ENCODE data around the gene DALRD3.

The DALRD3 gene

DNA sequence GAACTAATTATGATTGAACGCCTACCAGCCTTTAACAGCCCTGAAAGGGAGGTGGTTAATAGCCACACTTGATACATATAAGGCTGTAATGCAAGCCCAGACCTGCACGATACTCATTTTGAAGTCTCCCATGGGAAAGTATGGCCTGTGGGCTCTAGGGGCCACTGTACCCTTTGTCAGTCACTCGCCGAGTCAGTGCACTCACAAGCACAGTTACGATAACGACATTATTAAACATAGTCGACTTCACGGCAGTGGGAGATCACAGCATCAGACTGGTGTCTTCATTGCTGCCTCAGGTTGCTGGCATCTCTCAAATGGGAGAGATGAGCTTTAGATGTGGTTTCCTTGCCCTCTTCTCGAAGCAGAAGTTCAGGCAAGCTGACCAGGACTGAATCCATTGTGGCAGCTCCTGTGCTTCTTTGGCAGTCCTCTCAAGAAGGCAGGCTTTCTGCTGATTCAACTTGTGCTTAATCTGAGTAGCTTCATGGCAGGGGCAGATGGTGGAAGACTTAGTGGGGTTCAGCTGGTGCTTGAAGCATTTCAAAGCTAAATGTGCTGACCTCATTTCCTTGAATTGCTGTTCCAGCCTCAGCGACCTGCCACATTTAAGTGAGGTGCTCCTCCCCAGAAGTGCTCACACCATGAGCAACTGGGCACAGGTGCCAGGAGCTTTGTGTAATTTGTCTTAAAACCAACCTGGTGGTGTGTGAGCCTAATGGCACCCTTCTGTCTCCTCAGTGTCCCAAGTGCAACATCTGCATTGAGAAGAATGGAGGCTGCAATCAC lies 44.1 kb downstream of the DALRD3 start:
- no peak for DNase-seq

DNA sequence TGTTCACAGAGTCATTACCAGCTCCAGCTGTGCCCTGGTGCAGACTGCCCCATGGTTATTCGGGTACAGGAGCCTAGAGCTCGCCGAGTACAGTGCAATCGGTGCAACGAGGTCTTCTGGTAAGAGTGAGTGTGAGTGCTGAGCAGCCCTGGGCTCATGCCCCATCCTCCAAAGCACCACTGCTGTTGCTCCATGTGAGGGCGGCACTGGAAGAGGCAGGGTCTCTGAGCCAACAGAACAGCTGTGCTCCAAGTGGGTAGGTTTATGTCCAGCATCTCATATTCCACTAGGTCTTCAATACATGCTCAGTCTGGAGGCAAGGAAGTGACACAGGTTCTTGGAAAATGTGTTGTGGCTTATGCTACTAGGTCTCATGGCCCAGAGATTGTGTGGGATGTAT lies 47.8 kb downstream of the DALRD3 start:
- no peak for DNase-seq

- no peak for DNase-seq
These were observed 51.5 kb downstream of the DALRD3 start for GRCh38 chr3:48966876-48967361.

GRCh38 chr3:48966367-48966766 lies 52.0 kb downstream of the DALRD3 start:
- no peak for DNase-seq
